Upper lobe of left lung (tissue), 4 donors: ENCODE measurements around the gene LAMB4.

Experiments used
- CTCF ChIP-seq, 6 experiments: fragments of 450-650 bp in 4 of 6; fragments of 200-600 bp in 2 of 6; sonication (generic) in 2 of 6; IDR thresholded peaks; one replicate each; pipeline ENCODE4 v1.5.1; 2016 to 2019; ENCODE audit warnings: antibody characterized with exemption in 6 of 6
- POLR2A ChIP-seq, 4 donors: fragments of 450-650 bp; IDR thresholded peaks; one replicate each; pipeline ENCODE4 v1.5.1; 2016 to 2017; ENCODE audit warnings: antibody characterized with exemption in 4 of 4, mild to moderate bottlenecking in 2 of 4
- POLR2AphosphoS5 ChIP-seq, 2 donors: sonication (generic); formaldehyde crosslinking; IDR thresholded peaks; one replicate each; pipeline ENCODE4 v1.5.1; 2017; ENCODE audit warnings: antibody characterized with exemption in 2 of 2

- TF ChIP-seq POLR2AphosphoS5 (IDR thresholded peaks at IDR 0.05), result no peak
- TF ChIP-seq CTCF (IDR thresholded peaks at IDR 0.05), result no peak
- TF ChIP-seq POLR2A (IDR thresholded peaks at IDR 0.05), result no peak
Measured at GRCh38 chr7:108143658-108144420, 13.7 kb upstream of the LAMB4 start.
